ENCODE data around the gene NEO1.

The NEO1 gene

DNA sequence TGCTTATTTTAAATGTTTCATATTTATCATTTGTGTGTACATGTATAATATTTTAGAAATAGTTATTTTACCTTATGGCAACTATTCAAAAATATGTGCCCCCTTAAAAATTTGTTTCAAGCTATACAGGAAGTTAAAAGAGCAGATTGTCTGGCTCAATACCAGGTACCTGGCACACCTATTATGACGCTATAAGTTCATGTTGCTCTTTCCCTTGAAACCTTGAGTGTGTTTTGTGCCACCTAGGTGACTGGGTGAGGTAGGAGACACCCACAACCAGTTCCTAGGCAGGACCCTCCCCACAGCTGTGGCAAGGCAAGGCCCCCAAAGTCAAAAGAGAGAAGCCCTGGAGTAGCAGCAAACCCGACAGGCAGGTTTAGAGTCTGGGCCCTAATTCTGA, 20.6 kb upstream of the NEO1 start:
- no peak for TF ChIP-seq EZH2 (IDR thresholded peaks at IDR 0.05; ENCODE audit: borderline replicate concordance, low read length)
- TF ChIP-seq, protein P1, sequence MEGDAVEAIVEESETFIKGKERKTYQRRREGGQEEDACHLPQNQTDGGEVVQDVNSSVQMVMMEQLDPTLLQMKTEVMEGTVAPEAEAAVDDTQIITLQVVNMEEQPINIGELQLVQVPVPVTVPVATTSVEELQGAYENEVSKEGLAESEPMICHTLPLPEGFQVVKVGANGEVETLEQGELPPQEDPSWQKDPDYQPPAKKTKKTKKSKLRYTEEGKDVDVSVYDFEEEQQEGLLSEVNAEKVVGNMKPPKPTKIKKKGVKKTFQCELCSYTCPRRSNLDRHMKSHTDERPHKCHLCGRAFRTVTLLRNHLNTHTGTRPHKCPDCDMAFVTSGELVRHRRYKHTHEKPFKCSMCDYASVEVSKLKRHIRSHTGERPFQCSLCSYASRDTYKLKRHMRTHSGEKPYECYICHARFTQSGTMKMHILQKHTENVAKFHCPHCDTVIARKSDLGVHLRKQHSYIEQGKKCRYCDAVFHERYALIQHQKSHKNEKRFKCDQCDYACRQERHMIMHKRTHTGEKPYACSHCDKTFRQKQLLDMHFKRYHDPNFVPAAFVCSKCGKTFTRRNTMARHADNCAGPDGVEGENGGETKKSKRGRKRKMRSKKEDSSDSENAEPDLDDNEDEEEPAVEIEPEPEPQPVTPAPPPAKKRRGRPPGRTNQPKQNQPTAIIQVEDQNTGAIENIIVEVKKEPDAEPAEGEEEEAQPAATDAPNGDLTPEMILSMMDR (IDR thresholded peaks at IDR 0.05; ENCODE audit: low read length): no peak
- no peaks in the 10 kb centered on the region for H3K36me3 ChIP-seq (ENCODE audit: insufficient read depth, low read length)
- no peaks in the 10 kb centered on the region for H3K9me2 ChIP-seq (ENCODE audit: low read depth, low read length)
- H3K27ac ChIP-seq (ENCODE audit: low read depth, low read length, poor library complexity, severe bottlenecking): no peak overlapping the region
- H3K4me2 ChIP-seq (ENCODE audit: low read length): no peak overlapping the region
- no peaks in the 10 kb centered on the region for H3K4me1 ChIP-seq (ENCODE audit: insufficient read depth, low read length, severe bottlenecking)
- no peak overlapping the region for H3K4me3 ChIP-seq (ENCODE audit: low read depth, low read length, poor library complexity, severe bottlenecking)
- no peaks in the 10 kb centered on the region for H3K9me3 ChIP-seq (ENCODE audit: low read length)
- no peaks in the 10 kb centered on the region for H3K79me2 ChIP-seq (ENCODE audit: insufficient read depth, low read length)
- no peaks in the 10 kb centered on the region for H3F3A ChIP-seq (ENCODE audit: insufficient read depth, low read length)
- H2AFZ ChIP-seq (ENCODE audit: low read length): no peak overlapping the region
- 0 out of 2 replicates have a peak, but pooled peaks cover 3% of the 10 kb centered on the region for H3K27me3 ChIP-seq (ENCODE audit: insufficient read depth, low read length)
- H3K9ac ChIP-seq (ENCODE audit: low read length): no peak overlapping the region
- no peaks in the 10 kb centered on the region for H4K20me1 ChIP-seq (ENCODE audit: insufficient read depth, low read length)

DNA sequence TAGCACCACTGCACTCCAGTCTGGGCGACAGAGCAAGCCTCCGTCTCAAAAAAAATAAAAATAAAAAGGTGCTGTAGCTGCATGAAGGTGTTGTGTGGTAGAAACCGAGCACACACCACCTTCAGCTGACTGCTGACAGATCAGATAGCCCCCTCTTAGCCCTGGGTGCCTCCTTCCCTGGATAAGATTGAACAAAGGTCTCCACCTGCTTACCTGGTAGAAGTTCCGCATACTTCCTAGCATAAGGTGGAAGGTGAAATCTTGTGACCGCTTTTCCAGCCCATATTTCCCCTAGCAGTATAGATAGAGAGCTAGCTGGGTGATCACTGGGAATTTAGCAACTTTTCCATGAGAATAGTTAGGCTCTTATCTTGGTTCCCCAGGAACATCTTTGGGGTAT, 18.7 kb upstream of the NEO1 start:
- no peak overlapping the region for H3K4me3 ChIP-seq (ENCODE audit: low read depth, low read length, poor library complexity, severe bottlenecking)
- H3K79me2 ChIP-seq (ENCODE audit: insufficient read depth, low read length): no peaks in the 10 kb centered on the region
- H3K4me1 ChIP-seq (ENCODE audit: insufficient read depth, low read length, severe bottlenecking): no peaks in the 10 kb centered on the region
- no peaks in the 10 kb centered on the region for H3F3A ChIP-seq (ENCODE audit: insufficient read depth, low read length)
- H3K27me3 ChIP-seq (ENCODE audit: insufficient read depth, low read length): 0 out of 2 replicates have a peak, but pooled peaks cover 3% of the 10 kb centered on the region
- no peaks in the 10 kb centered on the region for H3K9me2 ChIP-seq (ENCODE audit: low read depth, low read length)
- no peaks in the 10 kb centered on the region for H3K9me3 ChIP-seq (ENCODE audit: low read length)
- H4K20me1 ChIP-seq (ENCODE audit: insufficient read depth, low read length): no peaks in the 10 kb centered on the region
- no peak overlapping the region for H3K4me2 ChIP-seq (ENCODE audit: low read length)
- H3K36me3 ChIP-seq (ENCODE audit: insufficient read depth, low read length): no peaks in the 10 kb centered on the region
- H2AFZ ChIP-seq (ENCODE audit: low read length): no peak overlapping the region
- H3K9ac ChIP-seq (ENCODE audit: low read length): no peak overlapping the region
- H3K27ac ChIP-seq (ENCODE audit: low read depth, low read length, poor library complexity, severe bottlenecking): no peak overlapping the region
- no peak for TF ChIP-seq EZH2 (IDR thresholded peaks at IDR 0.05; ENCODE audit: borderline replicate concordance, low read length)
- TF ChIP-seq, protein P1 (IDR thresholded peaks at IDR 0.05; ENCODE audit: low read length): no peak

DNA sequence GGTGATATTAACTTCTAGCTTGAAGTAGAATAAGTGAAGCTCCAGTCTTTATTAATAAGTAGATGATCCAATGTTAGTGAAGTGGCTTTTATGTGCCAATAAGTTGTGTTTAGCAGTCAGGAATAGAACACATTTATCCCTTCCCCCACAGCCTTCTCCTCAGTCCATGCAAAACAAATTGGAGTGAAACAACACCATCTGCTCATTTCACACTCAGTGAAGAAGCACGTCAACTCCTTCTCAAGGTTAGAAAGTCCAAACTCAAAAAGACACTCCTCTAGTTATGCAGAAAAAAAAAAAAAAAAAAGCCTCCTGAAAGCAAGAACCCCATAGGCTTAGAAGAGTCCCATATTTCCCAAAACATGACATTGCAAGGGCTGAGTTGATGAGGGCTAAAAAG, 18.0 kb upstream of the NEO1 start:
- Histone ChIP-seq H3K4me3 (ENCODE audit: low read depth, low read length, poor library complexity, severe bottlenecking) (no peak overlapping the region), H3K27ac (ENCODE audit: low read depth, low read length, poor library complexity, severe bottlenecking) (no peak overlapping the region), H3K79me2 (ENCODE audit: insufficient read depth, low read length) (no peaks in the 10 kb centered on the region), H3K4me1 (ENCODE audit: insufficient read depth, low read length, severe bottlenecking) (no peaks in the 10 kb centered on the region), H3K9ac (ENCODE audit: low read length) (no peak overlapping the region), H3K4me2 (ENCODE audit: low read length) (no peak overlapping the region), H3K27me3 (ENCODE audit: insufficient read depth, low read length) (0 out of 2 replicates have a peak, but pooled peaks cover 3% of the 10 kb centered on the region), H3F3A (ENCODE audit: insufficient read depth, low read length) (no peaks in the 10 kb centered on the region), H3K9me2 (ENCODE audit: low read depth, low read length) (no peaks in the 10 kb centered on the region), H3K9me3 (ENCODE audit: low read length) (no peaks in the 10 kb centered on the region), H3K36me3 (ENCODE audit: insufficient read depth, low read length) (no peaks in the 10 kb centered on the region), H2AFZ (ENCODE audit: low read length) (no peak overlapping the region), H4K20me1 (ENCODE audit: insufficient read depth, low read length) (no peaks in the 10 kb centered on the region)
- no peak for TF ChIP-seq EZH2 (IDR thresholded peaks at IDR 0.05; ENCODE audit: borderline replicate concordance, low read length)
- TF ChIP-seq, protein P1 (IDR thresholded peaks at IDR 0.05; ENCODE audit: low read length): no peak

Data from OCI-LY1 (cell line).